NCI-H510A (cell line): ENCODE data around the gene SPDL1.

Source experiments
- DNase-seq: peaks from one replicate; lab custom pipeline; 2025; lab: John Stamatoyannopoulos, UW

Gene SPDL1

DNA sequence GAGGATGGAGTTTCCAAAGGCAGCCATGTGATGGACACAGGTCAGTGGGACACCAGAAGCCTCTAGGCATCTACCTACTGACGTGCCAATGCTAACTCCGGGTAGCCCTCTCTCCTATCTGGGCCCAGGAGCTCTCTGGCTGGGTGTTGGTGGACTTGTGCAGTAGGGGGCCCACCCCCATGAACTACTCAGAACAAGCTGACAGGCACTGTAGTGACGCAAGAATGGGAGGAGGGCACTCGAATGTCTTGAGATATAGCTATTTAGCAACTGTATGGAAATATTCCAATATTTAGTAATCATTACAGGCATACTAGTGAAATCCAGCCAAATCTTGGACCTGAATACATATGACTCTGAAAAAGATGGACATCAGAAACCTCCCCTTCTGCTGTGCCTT is 47.8 kb downstream of the SPDL1 start:
- no peak for DNase-seq

DNA sequence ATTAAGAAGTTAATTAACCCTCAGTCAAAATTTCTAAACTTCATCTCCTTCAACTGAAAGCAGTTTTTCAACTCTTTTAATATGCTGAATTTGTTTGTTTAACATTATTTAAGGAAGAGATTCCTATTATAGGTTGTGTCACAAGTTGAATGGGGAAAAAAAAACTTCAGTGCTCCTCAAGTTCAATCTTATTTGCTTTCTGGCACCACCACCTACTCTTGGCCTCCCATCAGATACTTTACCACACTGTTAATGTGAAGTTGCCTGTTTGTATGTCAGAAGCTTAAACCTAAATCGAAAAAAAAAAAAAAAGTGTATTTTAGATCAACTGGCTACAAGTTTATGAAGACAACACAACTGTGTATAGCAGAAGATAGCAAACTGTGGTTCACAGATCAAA is 49.4 kb downstream of the SPDL1 start:
- DNase-seq: no peak

DNA sequence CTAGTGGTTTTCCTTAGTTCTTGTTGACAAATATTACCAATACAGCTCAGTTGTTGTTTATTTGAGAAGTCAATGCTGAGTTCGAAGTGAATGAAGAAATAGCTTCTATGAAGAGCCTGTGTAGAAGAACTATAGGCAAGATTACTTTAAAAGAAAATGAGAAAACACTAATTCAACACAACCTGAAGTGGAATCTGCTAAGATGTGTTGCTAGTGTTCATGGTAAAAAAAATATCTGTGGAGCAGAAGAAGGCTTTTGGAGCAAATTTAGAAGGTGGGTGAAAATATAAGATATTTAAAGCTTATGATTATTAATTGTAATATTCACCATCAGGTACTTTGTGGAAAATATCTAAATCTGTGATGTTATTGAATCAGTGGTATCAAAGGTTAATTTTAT is 51.0 kb downstream of the SPDL1 start:
- no peak for DNase-seq

DNA sequence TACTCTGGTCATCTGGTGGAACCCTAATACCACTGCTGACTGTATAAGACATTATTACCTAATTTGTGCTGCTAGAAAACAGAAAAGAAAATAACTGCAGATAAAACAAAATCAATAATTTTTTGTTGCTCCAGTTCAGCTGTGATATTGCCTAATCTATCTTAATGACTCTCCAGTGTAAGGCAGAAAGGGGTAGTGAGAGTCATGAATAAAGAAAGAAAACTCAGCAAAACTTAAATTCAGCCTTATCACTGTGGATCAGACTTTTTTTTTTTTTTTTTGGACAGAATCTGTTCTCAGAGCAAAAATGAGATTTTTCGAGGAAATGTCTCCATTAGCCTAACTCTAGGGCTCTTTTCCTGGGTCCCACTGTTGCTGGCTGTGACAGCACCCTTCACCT is 52.4 kb downstream of the SPDL1 start:
- no peak for DNase-seq

DNA sequence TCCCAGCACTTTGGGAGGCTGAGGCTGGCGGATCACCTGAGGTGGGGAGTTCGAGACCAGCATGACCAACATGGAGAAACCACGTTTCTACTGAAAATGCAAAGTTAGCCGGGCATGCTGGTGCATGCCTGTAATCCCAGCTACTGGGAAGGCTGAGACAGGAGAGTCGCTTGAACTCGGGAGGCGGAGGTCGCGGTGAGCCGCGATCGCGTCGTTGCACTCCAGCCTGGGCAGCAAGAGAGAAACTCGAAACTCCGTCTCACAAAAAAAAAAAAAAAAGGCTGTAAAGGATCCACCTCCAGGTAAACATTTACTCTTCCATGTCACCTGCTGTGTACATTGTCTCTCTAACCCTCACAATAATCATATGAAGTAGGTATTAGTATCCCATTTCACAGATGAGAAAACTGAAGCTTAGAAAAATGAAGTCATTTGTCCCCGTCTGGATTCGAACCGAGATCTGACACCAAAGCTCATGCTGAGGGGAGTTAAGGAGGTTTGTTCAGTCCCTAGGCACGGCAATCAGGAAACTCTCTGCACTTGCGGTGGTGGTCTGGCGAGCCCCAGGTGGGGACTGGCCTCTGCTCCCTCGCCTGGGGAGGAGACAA is 53.0 kb downstream of the SPDL1 start:
- no peak for DNase-seq

DNA sequence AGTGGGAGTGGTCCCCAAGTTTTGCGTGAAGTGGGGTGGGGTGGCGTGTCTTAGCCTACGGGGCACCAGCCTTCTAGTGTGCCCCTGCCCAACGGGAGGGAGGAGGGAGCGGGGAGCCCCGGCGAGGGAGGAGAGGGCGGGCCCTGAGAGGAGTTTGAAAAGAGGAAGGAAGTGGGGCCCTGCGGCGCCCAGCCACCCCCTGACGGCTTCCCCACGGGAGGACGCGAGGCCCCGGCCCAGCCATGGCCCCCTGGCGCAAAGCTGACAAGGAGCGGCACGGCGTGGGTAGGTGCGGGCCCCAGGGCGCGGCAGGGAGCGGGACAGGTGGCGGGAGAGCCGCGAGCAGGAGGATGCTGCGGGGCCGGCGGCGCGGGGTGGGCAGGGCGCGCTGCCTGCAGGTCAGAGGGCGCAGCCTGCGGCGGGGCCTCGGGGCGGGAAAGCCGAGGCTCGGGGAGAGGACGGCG is 53.5 kb downstream of the SPDL1 start, which contains the start of gene DOCK2:
Gene DOCK2, plus strand, starts transcription at position 191 of the 464 bp plus-strand sequence. Its CDS starts 52 bp downstream, at position 243.
- no peak for DNase-seq

DNA sequence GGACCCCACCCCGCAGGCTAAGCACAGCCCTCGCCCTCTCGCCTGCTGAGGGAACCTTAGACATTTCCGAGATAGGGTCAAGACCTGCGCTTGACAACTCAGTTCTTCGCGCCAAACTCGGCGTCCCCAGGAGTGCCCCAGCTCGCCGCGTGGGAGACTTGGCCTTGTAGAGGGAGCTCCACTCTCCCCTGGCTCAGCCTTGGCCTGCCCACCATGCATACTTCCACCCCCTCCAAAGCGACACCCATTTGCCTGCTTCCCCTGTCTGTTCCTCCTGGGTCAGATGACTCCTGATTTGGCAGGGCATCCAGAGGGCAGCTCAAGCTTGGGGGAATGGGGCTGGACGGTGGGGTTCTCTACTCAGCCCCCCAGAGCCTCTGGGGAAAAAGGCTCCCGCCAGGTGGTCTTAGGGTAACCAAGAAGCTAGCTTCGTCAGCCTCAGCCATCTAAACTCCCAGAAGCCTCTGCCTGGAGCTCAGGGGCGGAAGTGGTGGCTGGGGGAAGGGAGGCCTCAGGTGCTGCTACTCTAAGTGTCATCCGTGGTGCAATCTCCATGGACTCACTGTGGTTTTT is 54.1 kb downstream of the SPDL1 start:
- DNase-seq: no peak

DNA sequence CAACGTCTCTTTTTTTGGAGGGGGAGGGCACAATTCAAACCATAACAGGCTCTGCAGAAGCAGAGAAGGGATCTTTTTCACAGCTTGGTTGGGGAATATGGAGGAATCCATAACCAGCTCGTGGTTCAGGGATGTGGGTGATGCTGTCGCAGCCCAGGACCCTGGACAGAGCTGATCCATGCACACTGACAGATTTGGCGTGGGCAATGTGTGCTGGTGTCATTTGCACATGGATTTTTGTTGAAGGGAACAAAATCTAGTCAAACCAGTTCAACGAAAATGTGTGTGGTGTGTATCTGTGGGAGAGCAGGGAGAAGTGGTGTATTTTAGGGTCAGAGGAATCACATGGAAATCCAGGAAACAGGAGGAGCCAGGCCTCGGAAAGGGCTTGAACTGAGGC is 57.7 kb downstream of the SPDL1 start:
- DNase-seq: no peak

DNA sequence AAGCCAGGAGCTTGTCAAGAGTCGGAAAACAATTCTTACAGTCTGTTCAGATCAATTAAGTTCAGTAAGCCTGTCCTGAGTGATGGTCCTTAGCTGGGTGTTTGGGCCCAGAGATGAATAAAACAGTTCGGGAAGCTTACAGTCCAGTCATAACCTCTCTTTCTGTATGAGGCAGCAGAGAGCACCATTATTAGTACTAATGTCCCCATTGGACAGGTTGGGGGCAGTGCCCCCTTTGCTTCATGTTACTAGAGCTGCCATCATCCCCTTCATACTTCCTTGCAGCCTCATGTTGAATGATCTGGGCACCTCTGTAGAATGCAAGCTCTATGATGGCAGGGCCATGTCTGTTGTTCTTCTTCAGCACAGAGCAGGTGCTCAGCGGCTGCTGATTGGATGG is 63.3 kb downstream of the SPDL1 start:
- no peak for DNase-seq

DNA sequence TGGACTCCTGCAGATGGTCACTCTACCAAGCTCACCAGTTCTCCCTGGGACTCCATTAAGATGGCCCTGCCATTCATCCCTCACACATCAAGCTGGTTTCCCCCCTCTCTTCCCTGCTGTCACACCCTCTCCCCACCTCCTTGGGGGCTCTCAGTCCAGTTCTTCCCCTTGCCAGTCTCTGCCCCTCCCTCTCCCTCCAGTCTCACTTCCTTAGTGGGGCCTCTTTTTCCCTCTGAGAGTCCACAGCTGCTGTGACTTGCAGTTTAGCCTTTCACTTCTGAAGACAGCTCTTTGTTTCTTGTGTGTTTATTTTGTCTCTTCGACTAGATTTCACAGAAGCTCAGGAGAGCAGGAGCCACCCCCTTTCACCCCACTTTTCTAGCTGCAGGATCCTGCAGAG is 64.0 kb downstream of the SPDL1 start:
- DNase-seq: no peak

DNA sequence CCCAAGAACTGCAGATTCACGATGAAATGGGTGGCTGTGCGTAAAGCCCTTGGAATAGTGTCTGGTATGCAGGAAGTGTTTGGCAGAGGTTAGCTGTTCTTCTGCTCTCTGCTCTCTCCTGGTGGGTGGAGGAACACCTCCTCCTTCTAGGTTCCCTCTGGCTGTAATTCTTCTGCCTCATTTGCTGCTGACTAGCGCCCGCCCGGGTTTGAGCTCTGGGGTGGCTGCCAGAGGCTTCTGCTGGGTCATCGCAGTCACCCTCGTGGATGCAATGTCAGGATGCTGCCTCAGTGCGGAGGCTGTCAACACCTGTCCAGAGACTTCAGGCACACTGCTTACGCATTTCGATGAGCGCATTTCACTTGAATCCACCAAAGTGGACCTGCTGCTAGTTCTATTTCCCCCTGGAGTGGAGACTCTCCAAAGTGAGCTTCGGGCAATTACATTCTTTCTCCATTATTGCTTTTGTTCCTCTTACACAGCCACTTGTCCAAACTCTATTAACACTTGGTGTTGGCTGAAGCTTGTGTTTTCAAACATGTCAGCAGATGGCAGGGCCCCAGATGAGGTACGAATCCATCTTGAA is 65.2 kb downstream of the SPDL1 start:
- DNase-seq: no peak

DNA sequence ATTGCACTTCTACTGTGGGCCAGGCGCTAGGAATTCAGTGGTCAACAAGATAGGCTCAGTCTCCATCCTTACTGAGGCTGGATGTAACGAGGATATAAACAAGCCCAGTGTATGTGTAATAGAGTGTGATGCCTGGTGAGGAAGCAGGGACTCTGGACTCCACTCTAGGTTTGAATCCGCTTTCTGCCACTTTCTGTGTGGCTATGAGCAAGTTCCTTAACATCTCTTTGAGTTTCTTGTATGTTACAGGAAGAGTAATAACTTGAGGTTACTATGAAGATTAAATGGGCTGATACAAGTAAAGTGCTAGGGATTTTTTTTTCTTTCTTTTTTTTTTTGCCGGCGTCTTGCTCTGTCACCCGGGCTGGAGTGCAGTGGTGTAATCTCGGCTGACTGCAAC is 65.9 kb downstream of the SPDL1 start:
- DNase-seq: no peak

DNA sequence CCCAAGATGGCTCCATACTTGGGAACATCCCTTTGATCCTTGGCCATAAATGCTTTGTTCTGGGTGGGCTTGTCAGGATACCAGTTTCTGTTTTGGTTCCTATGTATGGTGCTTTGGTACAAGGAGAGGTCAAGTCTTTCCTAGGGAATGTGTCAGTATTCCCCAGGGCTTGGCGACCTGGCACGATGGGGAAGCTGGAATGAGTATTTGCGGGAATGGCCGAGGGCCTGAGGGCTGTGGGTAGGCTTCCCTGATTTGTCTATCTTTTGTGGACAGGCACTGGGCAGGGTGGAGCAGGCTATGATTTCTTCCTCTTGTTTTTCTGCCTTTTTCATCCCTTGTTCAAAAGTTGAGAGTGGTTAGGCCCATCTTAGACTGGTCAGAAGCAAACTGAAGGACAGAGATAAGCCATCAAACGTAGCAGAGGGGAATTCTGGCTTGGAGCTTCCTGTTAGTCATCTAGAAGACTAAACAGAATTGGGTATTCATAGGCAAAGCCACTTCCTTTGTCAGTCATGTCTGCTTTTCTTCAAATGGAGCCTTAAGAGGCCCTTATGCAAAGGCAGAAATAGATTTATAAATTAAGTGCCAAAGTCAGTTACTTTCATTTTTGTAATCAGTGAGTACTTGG is 67.2 kb downstream of the SPDL1 start:
- no peak for DNase-seq

DNA sequence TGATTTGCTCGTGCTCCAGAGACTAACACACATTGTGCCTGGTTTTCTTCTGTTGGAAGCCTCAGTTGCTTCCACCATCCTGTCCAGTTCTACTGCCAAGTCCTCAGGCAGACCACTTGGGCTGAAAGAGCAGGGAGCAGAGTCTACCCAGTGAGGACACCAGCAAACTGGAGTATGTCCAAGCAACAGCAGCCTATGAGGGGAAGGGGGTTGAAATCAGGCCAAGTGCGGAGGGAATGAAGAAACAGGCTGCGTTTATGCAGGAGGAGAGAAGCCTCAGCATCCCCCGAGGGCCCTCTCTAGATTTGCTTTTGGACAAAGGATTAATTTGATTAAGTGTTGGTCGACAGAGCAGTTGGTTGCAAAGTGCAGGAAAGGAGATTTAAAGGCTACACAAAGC is 68.0 kb downstream of the SPDL1 start:
- no peak for DNase-seq

DNA sequence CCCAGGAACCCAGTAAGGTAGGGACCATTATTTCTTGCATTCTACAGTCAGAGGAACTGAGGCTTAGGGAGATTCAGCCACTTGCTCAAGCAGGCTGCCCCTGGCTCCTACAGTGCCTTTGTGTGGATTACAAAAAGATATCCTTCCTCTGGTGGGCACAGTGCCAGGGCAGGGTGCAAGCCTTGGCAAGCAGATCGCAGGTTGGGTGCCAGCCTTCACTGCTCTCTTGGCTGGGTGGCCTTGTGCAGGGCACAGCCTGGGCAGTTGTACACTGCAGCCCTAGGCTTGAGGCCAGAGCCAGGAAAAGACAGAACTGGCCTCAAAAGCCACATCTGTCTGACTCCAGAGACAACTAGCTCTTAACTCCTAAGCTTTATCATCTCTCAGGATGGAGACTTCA is 68.5 kb downstream of the SPDL1 start:
- no peak for DNase-seq

DNA sequence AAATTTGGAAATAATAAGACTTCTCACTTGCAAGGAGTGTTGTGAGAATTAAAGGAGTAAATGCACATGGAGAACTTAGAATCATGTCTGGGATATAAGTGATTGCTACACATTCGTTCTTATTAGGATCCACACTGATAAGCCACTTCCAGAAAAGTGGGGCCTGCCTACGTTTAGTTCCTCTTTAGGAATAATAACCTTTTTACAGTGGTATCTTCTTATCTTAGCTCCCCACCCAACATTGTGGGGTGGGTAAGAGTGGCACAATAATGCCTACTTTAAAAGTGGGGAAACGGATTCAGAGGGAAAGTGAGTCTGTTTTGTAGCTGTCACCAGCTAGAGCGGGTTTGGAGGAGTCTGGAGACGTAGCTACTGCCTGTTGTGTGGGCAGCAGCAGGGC is 69.5 kb downstream of the SPDL1 start:
- DNase-seq: no peak
